Upper lobe of right lung (tissue), 1 donor: Measurements from ENCODE around the gene MUC20. TPM values are rescaled to one million over a fixed set of nuclear protein-coding genes. Genes with fewer than 3 reads are reported as not detected.
A peak's percentile ranks its signal among the peaks of the same experiment; 100 is the strongest.
"Not testable (repeated sequence)": the region's sequence is repeated elsewhere in the genome, so short reads cannot be mapped to it uniquely, and the experiment has no call there.

Experiments
- ATAC-seq: fragments of 200-7000 bp; cut with Tn5 transposase; one replicate; pipeline ENCODE4 v1.9.1; 2020; ENCODE audit warnings: mild to moderate bottlenecking, moderate library complexity
- DNase-seq: peaks from one replicate; pipeline ENCODE4 v3.0.0-alpha.2; 2020
- H3K27ac ChIP-seq: fragments of 200-600 bp; one replicate; pipeline ENCODE4 v1.8.0; 2022
- H3K27me3 ChIP-seq: fragments of 200-600 bp; one replicate; pipeline ENCODE4 v1.8.0; 2022; ENCODE audit warnings: mild to moderate bottlenecking
- H3K36me3 ChIP-seq: fragments of 200-600 bp; one replicate; pipeline ENCODE4 v1.8.0; 2022
- H3K4me1 ChIP-seq: fragments of 200-600 bp; one replicate; pipeline ENCODE4 v1.8.0; 2022
- H3K4me3 ChIP-seq: fragments of 200-600 bp; one replicate; pipeline ENCODE4 v1.8.0; 2022; ENCODE audit warnings: mild to moderate bottlenecking
- H3K9me3 ChIP-seq: fragments of 200-600 bp; one replicate; pipeline ENCODE4 v1.8.0; 2022
- intact Hi-C: fragments of 100-400 bp; cut with DNase I; formaldehyde crosslinking; loops from one replicate; pipeline ENCODE4 v1.11.0; 2022
- microRNA-seq: library from miRNA; unstranded; fragments of <30 nt; microRNA quantifications from one replicate; pipeline ENCODE4 v1.2.0, GENCODE V29; 2020; ENCODE audit warnings: borderline microRNAs expressed
- total RNA-seq: library from RNA; stranded (reverse); fragmentation: NEBNext Ultra II Directional; extraction: Animal tissue kit (Norgen Biotek cat#: 25700); gene quantifications from one replicate; pipeline ENCODE4 v1.2.1, GENCODE V29; 2021
- TF ChIP-seq, protein P1 (sequence below): fragments of 200-600 bp; IDR thresholded peaks from one replicate; pipeline ENCODE4 v1.8.0; 2022; ENCODE audit warnings: antibody characterized with exemption
- donor health status: DM: no; HTN: yes; CAD: no; lungs with severe emphysema.

Gene MUC20
- total RNA-seq, 1 donor from 2014 or later: 14.7 TPM

DNA sequence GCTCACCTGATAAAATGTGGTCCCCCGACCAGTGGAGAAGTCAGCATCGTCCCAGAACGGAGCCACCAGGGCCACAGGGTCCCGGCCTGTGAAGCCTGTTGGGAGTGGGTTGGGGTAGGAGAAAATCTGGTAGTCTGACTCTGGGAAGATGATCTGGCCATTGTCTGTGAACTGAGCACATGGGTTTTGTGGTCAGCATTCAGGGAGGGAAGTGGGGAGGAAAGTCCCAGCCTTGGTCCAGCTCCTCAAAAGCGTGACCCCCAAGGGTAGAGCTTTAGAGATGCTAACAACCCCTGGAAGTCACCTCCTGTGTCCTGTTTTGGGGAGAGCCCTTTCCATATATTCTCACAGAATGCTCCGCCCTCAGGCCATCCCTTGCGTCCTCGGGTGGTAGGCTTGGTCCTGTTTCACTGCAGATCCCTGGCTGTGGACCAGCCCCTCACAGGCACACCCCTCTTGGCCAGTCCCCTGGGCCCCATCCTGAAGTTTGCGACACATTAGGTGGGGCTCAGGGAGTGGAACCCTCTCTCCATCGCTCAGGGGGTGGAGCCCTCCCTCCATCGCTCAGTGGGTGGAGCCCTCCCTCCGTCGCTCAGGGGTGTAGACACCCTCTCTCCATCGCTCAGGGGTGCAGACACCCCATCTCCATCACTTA is 51.0 kb downstream of the MUC20 start:
- ATAC-seq: no peak
- H3K27me3 ChIP-seq: no peaks in the 10 kb centered on the region
- no peaks in the 10 kb centered on the region for H3K36me3 ChIP-seq
- no peak overlapping the region for H3K27ac ChIP-seq
- DNase-seq: peak; percentile 38
- TF ChIP-seq, protein P1, sequence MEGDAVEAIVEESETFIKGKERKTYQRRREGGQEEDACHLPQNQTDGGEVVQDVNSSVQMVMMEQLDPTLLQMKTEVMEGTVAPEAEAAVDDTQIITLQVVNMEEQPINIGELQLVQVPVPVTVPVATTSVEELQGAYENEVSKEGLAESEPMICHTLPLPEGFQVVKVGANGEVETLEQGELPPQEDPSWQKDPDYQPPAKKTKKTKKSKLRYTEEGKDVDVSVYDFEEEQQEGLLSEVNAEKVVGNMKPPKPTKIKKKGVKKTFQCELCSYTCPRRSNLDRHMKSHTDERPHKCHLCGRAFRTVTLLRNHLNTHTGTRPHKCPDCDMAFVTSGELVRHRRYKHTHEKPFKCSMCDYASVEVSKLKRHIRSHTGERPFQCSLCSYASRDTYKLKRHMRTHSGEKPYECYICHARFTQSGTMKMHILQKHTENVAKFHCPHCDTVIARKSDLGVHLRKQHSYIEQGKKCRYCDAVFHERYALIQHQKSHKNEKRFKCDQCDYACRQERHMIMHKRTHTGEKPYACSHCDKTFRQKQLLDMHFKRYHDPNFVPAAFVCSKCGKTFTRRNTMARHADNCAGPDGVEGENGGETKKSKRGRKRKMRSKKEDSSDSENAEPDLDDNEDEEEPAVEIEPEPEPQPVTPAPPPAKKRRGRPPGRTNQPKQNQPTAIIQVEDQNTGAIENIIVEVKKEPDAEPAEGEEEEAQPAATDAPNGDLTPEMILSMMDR: no peak
- intact Hi-C loops: no loop called here
- H3K9me3 ChIP-seq: no peaks in the 10 kb centered on the region
- H3K4me1 ChIP-seq: no peaks in the 10 kb centered on the region
- no peak overlapping the region for H3K4me3 ChIP-seq

DNA sequence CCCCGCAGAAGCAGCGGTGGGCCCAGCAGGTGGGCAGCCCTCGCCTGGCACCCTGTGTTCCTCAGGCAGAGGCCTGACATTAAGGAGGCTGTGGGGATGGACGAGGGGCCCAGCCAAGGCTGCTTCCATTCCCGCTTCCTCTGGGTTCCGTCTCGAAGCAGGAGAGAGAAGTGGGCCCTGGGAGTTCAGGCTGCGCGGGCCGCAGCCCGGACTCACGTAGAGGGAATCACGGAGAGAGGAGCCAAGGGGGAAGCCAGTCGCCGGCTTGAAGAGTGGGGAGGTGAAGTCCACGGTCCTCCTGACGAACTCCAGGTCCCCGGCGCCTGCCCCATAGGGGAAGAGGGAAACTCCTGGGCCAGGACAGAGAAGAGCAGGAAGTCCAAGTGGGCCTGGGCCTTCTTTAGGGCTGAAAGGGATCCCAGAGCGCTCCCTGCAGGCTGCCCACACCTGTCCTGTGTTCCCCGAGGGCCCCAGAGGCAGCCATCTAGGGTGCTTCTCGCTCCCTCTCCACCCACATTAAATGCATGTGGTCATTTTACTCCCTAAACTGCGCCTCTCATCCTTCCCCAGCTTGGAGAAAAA is 53.3 kb downstream of the MUC20 start:
- H3K9me3 ChIP-seq: no peaks in the 10 kb centered on the region
- ATAC-seq: no peak
- no peak overlapping the region for H3K27ac ChIP-seq
- DNase-seq: peak; percentile 51
- no peak overlapping the region for H3K4me3 ChIP-seq
- no peaks in the 10 kb centered on the region for H3K36me3 ChIP-seq
- intact Hi-C loops: no loop called here
- no peaks in the 10 kb centered on the region for H3K4me1 ChIP-seq
- no peaks in the 10 kb centered on the region for H3K27me3 ChIP-seq
- TF ChIP-seq, protein P1: no peak

DNA sequence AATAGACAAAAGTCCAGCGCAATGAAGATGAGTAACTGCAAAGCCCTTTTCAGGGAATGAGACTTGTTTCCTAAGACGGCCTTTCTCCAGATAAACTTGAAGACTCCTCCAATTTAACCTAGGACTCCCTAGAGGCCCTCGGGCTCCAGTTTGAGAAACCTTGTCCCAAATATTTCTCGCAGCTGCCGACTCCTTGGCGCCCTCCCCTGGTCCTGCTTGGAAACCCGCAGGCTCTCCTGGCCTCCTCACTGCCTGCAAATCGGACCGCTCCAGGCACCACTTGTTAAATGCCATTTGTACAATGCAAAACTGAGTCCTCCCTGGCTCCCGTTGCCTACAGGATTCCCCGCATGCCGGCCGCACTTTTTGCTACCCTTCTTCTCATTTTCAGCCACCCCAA is 54.1 kb downstream of the MUC20 start:
- peak; percentile 92 for ATAC-seq

DNA sequence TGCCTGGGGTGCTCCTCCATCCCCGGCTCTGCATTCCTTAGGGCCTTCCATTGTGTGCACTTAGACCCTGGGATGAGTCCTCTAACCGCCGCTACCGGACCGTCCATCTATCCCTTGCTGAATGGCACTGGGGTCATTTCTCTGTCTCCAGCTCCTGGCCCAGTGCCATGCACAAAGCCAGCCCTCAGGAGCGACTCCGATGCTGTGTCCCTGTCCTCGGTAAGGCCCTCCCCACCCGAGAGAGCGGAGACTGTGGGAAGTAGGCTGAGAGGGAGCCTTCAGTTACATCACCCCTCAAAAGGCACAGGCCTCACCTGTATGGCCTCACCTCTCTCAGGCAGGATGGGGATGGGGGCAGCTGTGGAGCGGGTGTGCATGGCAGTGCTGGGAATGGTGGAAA is 57.2 kb downstream of the MUC20 start:
- ATAC-seq (no peak), DNase-seq (no peak)
- TF ChIP-seq, protein P1: no peak

More for the DNA sequence above, 54.1 kb downstream of the MUC20 start:
- no peak overlapping the region for H3K27ac ChIP-seq
- TF ChIP-seq, protein P1: peak; percentile 55
- peak; percentile 83 for DNase-seq
- no peaks in the 10 kb centered on the region for H3K4me1 ChIP-seq
- H3K4me3 ChIP-seq: no peak overlapping the region
- no peaks in the 10 kb centered on the region for H3K27me3 ChIP-seq
- no peaks in the 10 kb centered on the region for H3K36me3 ChIP-seq
- H3K9me3 ChIP-seq: no peaks in the 10 kb centered on the region
- intact Hi-C loops: no loop called here

DNA sequence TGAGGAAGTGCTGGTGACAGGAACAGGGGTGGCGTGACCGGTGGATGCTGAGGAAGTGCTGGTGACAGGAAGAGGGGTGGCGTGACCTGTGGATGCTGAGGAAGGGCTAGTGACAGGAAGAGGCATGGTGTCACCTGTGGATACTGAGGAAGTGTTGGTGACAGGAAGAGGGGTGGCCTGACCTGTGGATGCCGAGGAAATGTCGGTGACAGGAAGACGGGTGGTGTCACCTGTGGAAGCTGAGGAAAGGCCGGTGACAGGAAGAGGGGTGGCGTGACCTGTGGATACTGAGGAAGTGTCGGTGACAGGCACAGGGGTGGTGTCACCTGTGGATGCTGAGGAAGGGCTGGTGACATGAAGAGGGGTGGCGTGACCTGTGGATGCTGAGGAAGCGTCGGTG is 60.5 kb downstream of the MUC20 start:
- H3K36me3 ChIP-seq, intact Hi-C loops, H3K27me3 ChIP-seq, H3K4me1 ChIP-seq, DNase-seq, H3K4me3 ChIP-seq, ATAC-seq, H3K9me3 ChIP-seq, H3K27ac ChIP-seq: not testable (repeated sequence)

More for the DNA sequence above, 57.2 kb downstream of the MUC20 start:
- Histone ChIP-seq H3K9me3 (no peaks in the 10 kb centered on the region), H3K36me3 (no peaks in the 10 kb centered on the region), H3K27me3 (no peaks in the 10 kb centered on the region), H3K27ac (no peak overlapping the region), H3K4me1 (no peaks in the 10 kb centered on the region), H3K4me3 (no peak overlapping the region)
- intact Hi-C loops: no loop called here

Small RNA genes within 50 kb of the gene (microRNA-seq; reads per million reads assigned to microRNA genes)
- gene MIR570: not detected

Other genes with a start within 250 kb of the MUC20 start
- gene PPP1R2, start 177.7 kb upstream of the MUC20 start, total RNA-seq: 46.3 TPM
- 59.4 TPM for gene APOD, start 137.0 kb upstream of the MUC20 start, total RNA-seq
- gene MUC4, start 91.0 kb downstream of the MUC20 start, total RNA-seq: 1.1 TPM
- gene TNK2, start 187.6 kb downstream of the MUC20 start, total RNA-seq: 58.8 TPM